ENCODE data around the gene FAIM2.

The FAIM2 gene

GRCh38 chr12:49824895-49825294, 78.8 kb downstream of the FAIM2 start:
- DNase-seq (ENCODE audit: low read depth in 2 of 2) = no peak

- no peak for DNase-seq (ENCODE audit: low read depth in 2 of 2)
Measured at GRCh38 chr12:49824416-49824815, 79.3 kb downstream of the FAIM2 start.

- DNase-seq (ENCODE audit: low read depth in 2 of 2) = no peak
Measured at GRCh38 chr12:49823951-49824350, 79.7 kb downstream of the FAIM2 start.

- DNase-seq (ENCODE audit: low read depth in 2 of 2) = no peak
Measured at GRCh38 chr12:49823350-49823749, 80.3 kb downstream of the FAIM2 start.

GRCh38 chr12:49821373-49822287, 82.1 kb downstream of the FAIM2 start:
- DNase-seq (ENCODE audit: low read depth in 2 of 2) = no peak

- no peak for DNase-seq (ENCODE audit: low read depth in 2 of 2)
Measured at GRCh38 chr12:49819786-49820185, 83.9 kb downstream of the FAIM2 start.

- no peak for DNase-seq (ENCODE audit: low read depth in 2 of 2)
Measured at GRCh38 chr12:49818241-49818895, 85.3 kb downstream of the FAIM2 start.
